GM08714 (cell line): Measurements from ENCODE around the gene CTCF.

Experiments
- H3K4me3 ChIP-seq: fragments of 200-500 bp; sonication (Bioruptor generic); 2 replicates; pipeline ENCODE4 v1.5.1; 2014; ENCODE audit warnings: mild to moderate bottlenecking, low read length, inconsistent platforms
- ZNF274 ChIP-seq: IDR thresholded peaks from 2 replicates; pipeline ENCODE4 v1.6.1; 2012; ENCODE audit warnings: mild to moderate bottlenecking, low read depth, low read length

CTCF gene

GRCh38 chr16:67641779-67642708 lies 79.7 kb downstream of the CTCF start:
- no peak overlapping the region for H3K4me3 ChIP-seq
- no peak for TF ChIP-seq ZNF274

DNA sequence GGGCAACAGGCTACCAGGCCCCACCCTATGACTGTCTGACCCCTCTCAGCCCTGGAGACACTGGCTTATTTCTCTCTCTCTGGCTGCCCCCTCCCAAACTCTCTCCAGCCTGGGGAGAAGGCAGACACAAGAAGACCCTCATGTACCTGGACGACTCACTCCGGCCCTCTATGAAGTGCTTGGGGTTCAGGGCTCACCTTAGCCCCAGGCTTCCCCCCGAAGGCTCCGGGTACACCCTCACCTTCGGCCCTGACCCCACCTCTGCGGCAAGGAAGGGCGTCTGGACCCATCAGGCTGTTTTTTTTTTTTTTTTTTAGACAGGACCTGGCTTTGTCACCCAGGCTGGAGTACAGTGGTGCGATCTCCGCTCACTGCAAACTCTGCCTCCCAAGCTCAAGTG lies 81.7 kb downstream of the CTCF start:
- no peak for TF ChIP-seq ZNF274
- no peak overlapping the region; the same call in 1 of the 2 replicates for H3K4me3 ChIP-seq

- TF ChIP-seq ZNF274: no peak
- H3K4me3 ChIP-seq: peak overlapping the region; percentile 59; the same call in 1 of the 2 replicates
Observed at GRCh38 chr16:67645397-67646121, 83.2 kb downstream of the CTCF start.

GRCh38 chr16:67647111-67647651 lies 84.9 kb downstream of the CTCF start:
- no peak for TF ChIP-seq ZNF274
- no peak overlapping the region for H3K4me3 ChIP-seq

DNA sequence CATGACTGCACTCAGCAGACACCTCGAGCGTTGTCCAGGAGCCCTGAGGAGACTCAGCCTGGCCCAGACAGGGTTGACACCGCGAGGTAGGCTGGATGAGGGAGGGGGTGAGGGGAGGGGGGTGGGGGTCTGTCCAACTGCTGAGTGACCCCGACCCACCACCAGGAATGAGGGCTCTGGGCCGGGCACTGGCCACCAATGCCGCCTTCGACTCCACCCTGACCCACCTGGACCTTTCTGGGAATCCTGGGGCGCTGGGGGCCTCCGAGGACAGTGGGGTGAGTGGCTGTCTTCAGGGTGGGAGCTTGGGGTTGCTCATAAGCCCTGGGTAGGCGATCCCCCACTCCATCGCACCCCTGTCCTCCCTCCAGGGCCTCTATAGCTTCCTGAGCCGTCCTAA lies 85.4 kb downstream of the CTCF start:
- H3K4me3 ChIP-seq: no peak overlapping the region
- TF ChIP-seq ZNF274: no peak

- H3K4me3 ChIP-seq: no peak overlapping the region
- no peak for TF ChIP-seq ZNF274
Observed at GRCh38 chr16:67648088-67648763, 85.9 kb downstream of the CTCF start.

DNA sequence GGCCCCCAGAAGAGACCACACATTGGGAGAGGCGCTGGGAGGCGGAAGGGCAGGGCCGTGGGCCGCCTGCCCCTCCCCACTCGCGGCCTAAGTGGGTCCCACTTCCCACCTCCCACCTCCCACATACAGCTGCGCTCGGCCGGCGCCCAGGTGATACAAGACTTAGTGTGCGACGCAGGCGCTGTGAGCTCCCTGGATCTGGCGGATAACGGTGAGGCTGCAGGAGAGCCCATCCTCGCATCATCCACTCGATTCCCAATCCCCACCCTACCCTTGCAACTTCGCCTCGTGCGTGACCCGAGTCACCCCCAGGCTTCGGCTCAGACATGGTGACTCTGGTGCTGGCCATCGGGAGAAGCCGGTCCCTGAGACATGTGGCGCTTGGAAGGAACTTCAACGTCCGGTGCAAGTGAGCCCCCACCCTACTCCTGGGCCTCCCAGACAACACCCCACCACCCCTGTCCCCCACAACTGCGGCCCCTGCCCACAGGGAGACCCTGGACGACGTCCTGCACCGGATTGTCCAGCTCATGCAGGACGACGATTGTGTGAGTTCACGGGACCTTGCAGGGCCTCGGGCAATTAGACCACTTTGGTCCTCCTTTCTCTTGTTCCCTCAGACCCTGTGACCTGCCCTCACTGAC lies 86.6 kb downstream of the CTCF start:
- TF ChIP-seq ZNF274: no peak
- no peak overlapping the region for H3K4me3 ChIP-seq

DNA sequence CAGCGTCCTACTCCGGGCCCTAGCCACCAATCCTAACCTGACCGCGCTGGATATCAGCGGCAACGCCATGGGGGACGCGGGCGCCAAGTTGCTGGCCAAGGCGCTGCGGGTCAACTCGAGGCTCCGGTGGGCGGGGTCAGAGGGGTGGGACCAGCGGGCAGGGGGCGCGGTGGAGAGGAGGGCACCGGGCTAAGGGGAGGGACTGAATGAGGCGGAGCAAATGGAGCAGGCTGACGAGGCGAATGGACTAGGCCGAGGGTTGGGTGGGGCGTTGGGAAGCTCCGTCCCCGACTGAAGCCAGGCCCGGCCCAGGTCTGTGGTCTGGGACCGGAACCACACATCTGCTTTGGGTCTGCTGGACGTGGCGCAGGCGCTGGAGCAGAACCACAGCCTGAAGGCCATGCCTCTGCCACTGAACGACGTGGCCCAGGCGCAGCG lies 87.2 kb downstream of the CTCF start:
- no peak for TF ChIP-seq ZNF274
- H3K4me3 ChIP-seq: no peak overlapping the region

- no peak for TF ChIP-seq ZNF274
- H3K4me3 ChIP-seq: no peak overlapping the region
Observed at GRCh38 chr16:67650023-67650422, 87.7 kb downstream of the CTCF start.

- TF ChIP-seq ZNF274: no peak
- no peak overlapping the region for H3K4me3 ChIP-seq
Observed at GRCh38 chr16:67651039-67651438, 88.7 kb downstream of the CTCF start.

DNA sequence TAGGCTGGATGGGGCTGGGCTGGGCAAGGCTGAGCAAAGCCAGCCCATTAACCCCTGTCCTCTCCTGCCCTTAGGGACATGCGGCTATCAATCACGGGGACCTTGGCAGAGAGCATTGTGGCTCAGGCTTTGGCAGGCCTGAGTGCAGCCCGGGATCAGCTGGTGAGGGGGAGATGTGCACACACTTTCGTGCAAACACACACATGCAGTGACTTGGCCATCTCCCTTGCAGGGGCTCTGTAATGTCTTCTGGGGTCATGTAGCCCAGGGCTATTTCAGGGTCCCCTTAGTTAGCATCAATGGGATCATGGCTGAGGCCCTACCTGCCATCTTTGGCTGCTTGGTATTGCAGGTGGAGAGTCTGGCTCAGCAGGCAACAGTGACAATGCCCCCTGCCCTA lies 89.5 kb downstream of the CTCF start:
- TF ChIP-seq ZNF274: no peak
- H3K4me3 ChIP-seq: no peak overlapping the region

GRCh38 chr16:67652578-67653127 lies 90.3 kb downstream of the CTCF start:
- H3K4me3 ChIP-seq: no peak overlapping the region
- TF ChIP-seq ZNF274: no peak

- no peak for TF ChIP-seq ZNF274
- H3K4me3 ChIP-seq: no peak overlapping the region
Observed at GRCh38 chr16:67653128-67653788, 90.9 kb downstream of the CTCF start.
